ENCODE data around the gene NFATC2IP.

The NFATC2IP gene

GRCh38 chr16:28905229-28905754, 45.4 kb upstream of the NFATC2IP start:
- no peak overlapping the region for H3K4me3 ChIP-seq (ENCODE audit: low read depth, low read length)
- TF ChIP-seq, protein P1, sequence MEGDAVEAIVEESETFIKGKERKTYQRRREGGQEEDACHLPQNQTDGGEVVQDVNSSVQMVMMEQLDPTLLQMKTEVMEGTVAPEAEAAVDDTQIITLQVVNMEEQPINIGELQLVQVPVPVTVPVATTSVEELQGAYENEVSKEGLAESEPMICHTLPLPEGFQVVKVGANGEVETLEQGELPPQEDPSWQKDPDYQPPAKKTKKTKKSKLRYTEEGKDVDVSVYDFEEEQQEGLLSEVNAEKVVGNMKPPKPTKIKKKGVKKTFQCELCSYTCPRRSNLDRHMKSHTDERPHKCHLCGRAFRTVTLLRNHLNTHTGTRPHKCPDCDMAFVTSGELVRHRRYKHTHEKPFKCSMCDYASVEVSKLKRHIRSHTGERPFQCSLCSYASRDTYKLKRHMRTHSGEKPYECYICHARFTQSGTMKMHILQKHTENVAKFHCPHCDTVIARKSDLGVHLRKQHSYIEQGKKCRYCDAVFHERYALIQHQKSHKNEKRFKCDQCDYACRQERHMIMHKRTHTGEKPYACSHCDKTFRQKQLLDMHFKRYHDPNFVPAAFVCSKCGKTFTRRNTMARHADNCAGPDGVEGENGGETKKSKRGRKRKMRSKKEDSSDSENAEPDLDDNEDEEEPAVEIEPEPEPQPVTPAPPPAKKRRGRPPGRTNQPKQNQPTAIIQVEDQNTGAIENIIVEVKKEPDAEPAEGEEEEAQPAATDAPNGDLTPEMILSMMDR (IDR thresholded peaks at IDR 0.05; ENCODE audit: borderline replicate concordance, insufficient read depth, low read depth, low read length) = no peak

GRCh38 chr16:28905800-28906372, 44.9 kb upstream of the NFATC2IP start:
- H3K4me3 ChIP-seq (ENCODE audit: low read depth, low read length) = no peak overlapping the region
- TF ChIP-seq, protein P1 (IDR thresholded peaks at IDR 0.05; ENCODE audit: borderline replicate concordance, insufficient read depth, low read depth, low read length) = no peak

DNA sequence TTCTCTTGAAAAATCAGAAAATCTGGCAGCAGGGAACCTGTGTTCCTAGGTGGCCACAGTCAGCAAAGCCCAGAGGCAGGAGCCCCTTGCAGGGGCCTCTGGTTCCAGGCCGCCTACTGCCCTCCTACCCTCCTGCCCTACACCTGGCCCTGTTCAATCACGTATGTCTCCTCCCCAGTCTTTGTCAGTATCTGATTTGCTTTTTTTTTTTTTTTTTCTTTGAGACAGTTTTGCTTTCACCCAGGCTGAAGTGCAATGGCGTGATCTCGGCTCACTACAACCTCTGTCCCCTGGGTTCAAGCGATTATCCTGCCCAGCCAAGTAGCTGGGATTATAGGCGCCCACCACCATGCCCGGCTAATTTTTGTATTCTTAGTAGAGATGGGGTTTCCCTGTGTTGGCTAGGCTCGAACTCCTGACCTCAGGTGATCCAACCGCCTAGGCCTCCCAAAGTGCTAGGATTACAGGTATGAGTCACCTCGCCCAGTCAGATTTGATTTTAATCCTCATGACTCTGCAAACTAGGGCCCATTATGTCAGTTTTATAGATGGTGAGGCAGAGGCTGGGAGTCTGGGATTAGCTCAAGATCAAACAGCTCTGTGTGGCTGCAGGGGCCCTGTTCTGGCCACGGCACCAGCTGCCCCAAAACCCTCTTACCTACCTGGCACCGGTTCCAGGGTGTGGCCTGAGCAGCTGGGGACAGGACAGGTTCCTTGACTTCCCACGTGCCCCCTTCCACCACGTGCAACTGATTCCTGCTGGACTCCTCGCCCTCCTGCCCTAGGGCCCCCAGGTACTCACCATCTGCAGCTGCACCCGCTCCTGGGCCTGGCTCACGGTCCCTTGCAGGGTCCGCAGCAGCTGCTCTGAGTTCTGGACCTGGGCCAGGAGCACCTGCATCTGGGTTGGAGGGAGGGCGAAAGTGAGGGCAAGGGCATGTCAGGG, 40.4 kb upstream of the NFATC2IP start:
- H3K4me3 ChIP-seq (ENCODE audit: low read depth, low read length) = no peak overlapping the region
- TF ChIP-seq, protein P1 (IDR thresholded peaks at IDR 0.05; ENCODE audit: borderline replicate concordance, insufficient read depth, low read depth, low read length) = no peak

GRCh38 chr16:28912558-28912957, 38.2 kb upstream of the NFATC2IP start:
- TF ChIP-seq, protein P1 (IDR thresholded peaks at IDR 0.05; ENCODE audit: borderline replicate concordance, insufficient read depth, low read depth, low read length) = no peak
- H3K4me3 ChIP-seq (ENCODE audit: low read depth, low read length) = no peak overlapping the region

DNA sequence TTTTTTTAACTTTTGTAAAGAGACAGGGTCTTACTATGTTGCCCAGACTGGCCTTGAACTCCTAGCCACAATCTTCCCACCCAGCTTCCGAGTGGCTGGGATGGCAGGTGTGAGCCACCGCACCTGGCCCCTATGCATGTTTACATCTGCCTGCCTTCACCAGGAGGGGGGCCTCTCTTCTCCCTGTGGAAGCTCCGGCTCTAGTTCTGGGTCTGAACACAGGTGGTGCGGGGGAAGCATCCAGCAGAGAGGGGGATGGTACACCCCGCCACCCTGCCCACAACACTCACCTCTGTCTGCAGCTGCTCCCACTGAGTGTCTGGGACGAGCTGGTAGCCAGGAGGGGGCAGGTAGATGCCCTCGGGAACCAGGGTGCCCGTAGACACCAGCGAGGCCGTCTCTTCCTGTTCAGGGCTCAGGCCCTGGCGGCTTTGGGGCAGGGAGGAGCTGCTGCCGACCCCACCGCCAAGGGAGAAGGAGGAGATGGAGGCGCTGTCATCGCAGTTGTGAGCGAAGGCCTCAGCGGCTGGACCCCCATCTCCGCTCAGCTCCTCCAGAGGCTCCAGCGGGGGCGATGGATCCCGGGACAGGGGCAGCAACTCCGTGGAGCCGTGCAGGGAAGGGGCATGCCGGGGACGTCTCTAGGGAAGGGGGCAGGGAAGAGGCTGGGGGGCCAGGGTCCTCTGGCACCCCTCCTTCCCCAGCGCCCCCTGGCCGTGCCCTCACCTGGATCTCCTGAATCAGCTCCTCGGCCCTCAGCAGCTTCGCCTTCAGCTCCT, 36.6 kb upstream of the NFATC2IP start:
- H3K4me3 ChIP-seq (ENCODE audit: low read depth, low read length) = no peak overlapping the region

GRCh38 chr16:28915181-28915580, 35.6 kb upstream of the NFATC2IP start:
- TF ChIP-seq, protein P1 (IDR thresholded peaks at IDR 0.05; ENCODE audit: borderline replicate concordance, insufficient read depth, low read depth, low read length) = no peak

More for the DNA sequence above, 36.6 kb upstream of the NFATC2IP start:
- TF ChIP-seq, protein P1 (IDR thresholded peaks at IDR 0.05; ENCODE audit: borderline replicate concordance, insufficient read depth, low read depth, low read length) = no peak

More at GRCh38 chr16:28915181-28915580, 35.6 kb upstream of the NFATC2IP start:
- no peak overlapping the region for H3K4me3 ChIP-seq (ENCODE audit: low read depth, low read length)
